Subcutaneous adipose tissue (tissue), 4 donors: Measurements from ENCODE around the gene MAN1A1. TPM values are rescaled to one million over a fixed set of nuclear protein-coding genes. Genes with fewer than 3 reads are reported as not detected.

Experiments used
- total RNA-seq, 4 donors: library from RNA; depleted of rRNA; stranded (reverse); fragments of >200 nt; gene quantifications; one replicate each; pipeline ENCODE4 v1.1.0, GENCODE V29; 2016
- TF ChIP-seq, protein P1 (sequence below): fragments of 450-650 bp; IDR thresholded peaks from one replicate; pipeline ENCODE4 v1.5.1; 2016; ENCODE audit warnings: low read depth, mild to moderate bottlenecking, control low read depth, antibody characterized with exemption, moderate library complexity

MAN1A1 gene
- total RNA-seq, 4 donors from 2014 or later, result 268 to 470 (median 387) TPM

DNA sequence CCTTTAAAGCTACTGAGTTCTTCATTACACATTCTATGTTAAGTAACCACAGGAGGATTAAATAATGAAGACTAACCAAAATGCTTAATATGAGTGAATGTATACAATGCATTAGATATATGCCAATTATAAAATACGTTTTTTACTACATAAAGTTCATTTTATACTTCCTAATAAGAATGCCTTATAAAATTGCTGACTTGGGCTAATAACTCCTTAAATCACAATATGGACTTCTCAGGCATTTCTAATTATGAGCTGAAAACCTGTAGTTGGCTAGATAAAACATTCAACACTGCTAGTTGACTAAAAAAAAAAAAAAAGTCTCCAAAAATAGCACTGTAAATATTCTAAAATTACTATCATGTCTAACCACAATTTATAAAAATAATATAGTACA is 11.8 kb downstream of the MAN1A1 start:
- TF ChIP-seq, protein P1, sequence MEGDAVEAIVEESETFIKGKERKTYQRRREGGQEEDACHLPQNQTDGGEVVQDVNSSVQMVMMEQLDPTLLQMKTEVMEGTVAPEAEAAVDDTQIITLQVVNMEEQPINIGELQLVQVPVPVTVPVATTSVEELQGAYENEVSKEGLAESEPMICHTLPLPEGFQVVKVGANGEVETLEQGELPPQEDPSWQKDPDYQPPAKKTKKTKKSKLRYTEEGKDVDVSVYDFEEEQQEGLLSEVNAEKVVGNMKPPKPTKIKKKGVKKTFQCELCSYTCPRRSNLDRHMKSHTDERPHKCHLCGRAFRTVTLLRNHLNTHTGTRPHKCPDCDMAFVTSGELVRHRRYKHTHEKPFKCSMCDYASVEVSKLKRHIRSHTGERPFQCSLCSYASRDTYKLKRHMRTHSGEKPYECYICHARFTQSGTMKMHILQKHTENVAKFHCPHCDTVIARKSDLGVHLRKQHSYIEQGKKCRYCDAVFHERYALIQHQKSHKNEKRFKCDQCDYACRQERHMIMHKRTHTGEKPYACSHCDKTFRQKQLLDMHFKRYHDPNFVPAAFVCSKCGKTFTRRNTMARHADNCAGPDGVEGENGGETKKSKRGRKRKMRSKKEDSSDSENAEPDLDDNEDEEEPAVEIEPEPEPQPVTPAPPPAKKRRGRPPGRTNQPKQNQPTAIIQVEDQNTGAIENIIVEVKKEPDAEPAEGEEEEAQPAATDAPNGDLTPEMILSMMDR, result no peak

DNA sequence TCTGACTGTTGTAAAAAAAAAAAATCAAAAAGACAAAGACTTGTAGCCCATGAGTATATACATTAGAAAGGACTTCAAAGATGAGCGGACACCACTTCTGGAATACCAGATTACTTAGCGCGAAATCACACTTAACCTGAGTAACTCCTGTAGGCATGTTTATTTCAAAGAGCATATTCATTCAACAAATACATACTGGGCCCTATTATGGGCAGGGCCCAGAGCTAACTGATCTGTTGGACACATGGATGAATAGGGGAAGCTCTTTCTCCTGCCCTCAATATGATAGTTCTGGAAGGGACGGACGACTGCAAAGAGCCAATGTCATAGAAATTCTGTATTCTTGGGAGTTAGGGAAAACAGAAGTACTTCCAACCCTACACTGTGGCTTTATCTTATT is 12.3 kb downstream of the MAN1A1 start:
- TF ChIP-seq, protein P1, result no peak

GRCh38 chr6:119334535-119335264 is 14.9 kb downstream of the MAN1A1 start:
- TF ChIP-seq, protein P1, result no peak

DNA sequence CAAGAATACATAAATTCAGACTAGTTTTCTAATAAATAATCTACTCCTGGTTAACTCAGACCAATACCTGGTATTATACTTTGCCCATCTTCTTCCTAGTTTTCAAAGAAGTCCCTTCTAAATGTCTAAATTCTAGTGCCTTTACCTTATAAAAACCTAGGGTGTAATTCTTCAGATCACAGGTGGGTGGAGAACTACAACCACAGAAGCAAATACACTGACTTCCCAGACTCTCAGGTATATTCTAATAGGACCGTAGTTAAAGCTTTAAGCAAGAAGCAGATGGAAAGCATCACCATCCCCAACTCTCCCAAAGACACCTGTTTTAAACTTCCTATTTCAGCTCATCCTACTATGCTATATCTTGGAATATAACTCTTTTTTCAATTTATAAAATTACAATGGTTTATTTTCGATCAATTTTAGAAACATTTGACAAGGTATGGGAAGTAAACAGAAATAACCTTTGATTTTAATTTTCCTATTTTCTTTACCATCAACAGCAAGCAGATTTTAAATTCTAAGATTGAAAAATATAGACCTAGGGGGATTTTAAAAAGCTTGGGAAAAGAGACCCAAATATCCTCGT is 15.8 kb downstream of the MAN1A1 start:
- TF ChIP-seq, protein P1, result no peak

GRCh38 chr6:119333063-119333609 is 16.4 kb downstream of the MAN1A1 start:
- TF ChIP-seq, protein P1, result no peak

GRCh38 chr6:119331663-119332286 is 17.8 kb downstream of the MAN1A1 start:
- TF ChIP-seq, protein P1, result no peak

DNA sequence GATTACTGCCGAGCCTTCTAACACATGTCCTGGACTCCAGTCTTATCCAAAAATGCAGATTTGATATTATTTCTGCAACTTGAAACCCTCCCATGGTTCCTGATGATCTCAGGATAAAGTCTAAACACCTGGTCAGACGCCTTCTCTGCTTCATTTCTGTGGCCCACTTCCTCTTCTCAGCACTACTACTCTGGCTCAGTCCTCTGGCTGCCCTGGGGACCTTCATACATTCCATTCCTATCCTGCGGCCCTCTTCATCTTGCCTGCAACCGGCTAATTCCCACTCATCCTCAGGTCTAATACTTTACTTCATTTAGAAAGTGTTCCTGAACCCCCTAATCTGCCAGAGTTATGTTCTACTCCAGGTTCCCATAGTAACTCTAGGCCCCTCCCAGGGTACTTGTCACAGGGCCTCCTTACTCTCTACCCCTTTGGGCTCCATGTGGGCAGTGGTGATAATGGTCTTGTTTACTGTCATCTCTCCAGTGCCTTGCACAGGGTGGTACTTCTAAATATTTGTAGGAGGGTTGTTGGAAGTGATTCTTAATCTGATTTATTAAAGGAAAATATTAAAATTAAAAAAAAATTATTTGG is 18.9 kb downstream of the MAN1A1 start:
- TF ChIP-seq, protein P1, result no peak
